ENCODE results near the gene TEAD4.
A peak's percentile ranks its signal among the peaks of the same experiment; 100 is the strongest.
"Not testable (repeated sequence)": the region's sequence is repeated elsewhere in the genome, so short reads cannot be mapped to it uniquely, and the experiment has no call there.

Gene TEAD4

DNA sequence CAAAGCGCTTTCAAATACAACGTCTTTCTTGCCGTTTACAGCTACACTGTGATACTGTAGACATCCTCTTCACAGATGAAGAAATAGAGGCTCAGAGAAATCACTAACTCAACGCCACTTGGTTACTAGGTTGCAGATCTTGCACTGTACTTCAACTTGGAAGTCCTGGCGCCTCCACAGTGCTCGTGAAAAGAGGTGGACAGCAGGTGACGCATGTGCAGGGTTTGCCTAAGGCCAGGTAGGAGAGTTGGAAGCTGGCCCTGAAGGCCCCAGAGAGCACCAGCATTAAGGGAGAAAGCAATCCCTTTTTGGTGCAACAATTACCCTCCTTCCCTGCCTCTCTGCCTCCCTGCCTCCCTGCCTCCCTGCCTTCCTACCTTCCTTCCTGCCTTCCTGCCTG, 95.2 kb downstream of the TEAD4 start:
- no peak for DNase-seq

DNA sequence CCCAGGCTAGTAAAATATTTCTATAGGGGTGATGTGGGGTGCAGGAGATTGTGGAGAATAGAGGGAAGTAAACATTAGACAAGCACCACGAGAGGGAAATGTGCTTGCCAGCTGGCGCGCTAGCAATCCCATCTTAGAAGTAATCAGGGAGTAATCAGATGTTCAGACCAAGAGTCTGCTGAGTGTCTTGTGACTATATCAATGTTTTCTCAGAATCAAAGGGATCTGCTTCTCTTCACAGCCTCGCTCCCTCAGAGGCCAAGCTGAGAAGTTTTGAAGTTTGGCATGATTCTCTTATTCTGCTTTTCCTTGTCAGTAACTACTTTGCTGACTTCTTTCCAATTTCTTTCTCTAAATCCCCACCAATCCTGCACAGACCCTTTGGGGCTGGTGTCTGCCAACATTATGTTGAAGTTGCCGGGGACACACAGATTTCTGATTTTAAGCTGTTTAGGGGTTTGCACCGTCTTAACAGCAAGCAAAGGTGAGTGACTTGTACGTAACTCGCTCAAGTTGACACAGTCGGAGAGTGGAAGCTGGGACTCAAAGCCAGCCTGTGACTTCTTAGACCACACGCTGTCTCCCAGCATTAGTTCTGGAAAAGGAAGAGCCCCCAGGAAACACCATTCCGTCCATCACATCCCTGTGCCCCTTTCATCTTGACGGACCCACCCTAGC, 96.0 kb downstream of the TEAD4 start:
- DNase-seq, result no peak

DNA sequence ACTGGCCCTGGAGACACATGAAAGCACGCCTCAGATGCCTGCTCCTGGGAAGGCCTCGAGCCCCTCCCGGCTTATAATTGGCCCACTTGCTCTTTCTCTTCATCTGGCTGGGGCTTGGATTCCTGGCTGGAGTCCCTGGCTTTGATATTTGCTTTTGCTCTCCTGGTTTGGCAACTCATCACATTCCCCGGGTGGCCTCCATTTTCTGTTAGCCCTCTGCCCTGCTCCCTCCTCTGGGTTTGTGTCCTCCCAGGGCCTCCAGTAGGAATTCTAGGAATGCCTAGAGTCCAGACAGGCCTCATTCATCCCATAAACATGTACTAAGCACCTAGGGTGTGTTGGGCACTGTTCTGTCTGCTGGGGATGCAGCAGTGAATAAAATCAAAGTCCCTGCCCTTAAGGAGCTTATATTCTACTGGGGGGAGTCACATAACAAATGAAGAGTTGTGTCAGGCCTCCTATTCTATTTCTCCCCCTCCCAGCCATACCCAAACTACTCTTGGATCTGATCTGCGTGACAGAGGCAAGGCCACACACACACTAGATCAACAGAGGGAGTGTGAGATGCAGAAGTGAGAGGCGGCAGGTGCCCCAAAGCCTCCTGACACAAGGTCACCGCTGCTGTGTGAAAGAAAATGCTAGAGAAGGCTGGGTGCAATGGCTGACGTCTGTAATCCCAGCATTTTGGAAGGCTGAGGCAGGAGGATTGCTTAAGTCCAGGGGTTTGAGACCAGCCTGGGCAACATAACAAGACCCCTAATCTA, 96.7 kb downstream of the TEAD4 start:
- no peak for DNase-seq

DNA sequence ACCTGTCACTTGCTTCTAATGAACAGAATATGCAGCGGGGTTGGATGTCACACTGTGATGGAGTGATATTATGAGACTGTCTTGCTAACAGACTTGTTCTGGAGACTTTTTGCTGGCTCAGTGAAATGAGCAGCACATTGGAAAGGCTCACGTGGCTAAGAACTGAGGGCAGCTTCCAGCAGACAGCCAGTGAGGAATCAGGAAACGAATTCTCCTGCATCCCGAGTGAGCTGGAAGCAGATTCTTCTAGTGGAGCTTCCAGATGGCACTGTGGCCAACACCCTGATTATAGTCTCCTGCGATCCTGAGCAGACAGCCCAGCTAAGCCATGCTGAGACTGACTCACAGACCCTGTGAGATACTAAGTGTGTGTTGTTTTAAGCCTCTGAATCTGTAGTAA, 101.9 kb downstream of the TEAD4 start:
- DNase-seq, result no peak

DNA sequence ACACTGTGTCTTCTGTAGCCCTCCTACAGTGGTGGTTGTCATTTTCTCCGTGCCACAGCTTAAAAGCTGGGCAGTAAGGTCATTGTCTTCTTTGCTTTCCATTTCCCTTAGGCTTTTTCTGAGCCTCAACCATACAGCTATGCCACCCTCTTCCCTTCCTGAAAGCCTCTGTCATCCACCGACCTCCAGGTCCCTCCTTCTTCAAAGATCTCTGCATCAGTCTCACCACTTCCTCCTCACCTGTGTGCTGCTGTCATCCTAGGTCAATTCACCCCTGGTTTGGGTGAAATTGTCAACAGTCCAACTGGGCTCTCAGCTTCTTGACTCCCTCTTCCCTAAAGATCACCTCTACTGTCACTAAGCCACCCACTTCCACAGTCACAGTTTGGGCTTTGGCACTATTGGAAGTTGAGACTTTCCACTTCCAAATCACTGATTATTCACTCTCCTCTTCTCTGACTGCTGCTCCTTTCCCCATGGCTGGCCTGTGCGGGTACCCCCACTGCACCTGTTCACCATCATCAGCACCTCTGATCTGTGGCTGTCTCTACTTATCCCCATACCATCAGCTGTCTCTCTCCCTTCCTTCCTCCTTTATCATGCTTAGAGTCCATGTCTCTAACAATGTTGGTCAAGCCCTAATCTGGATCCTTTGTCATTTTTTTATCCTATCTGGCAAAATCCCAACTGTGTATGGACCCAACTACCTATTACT, 102.5 kb downstream of the TEAD4 start:
- no peak for DNase-seq

DNA sequence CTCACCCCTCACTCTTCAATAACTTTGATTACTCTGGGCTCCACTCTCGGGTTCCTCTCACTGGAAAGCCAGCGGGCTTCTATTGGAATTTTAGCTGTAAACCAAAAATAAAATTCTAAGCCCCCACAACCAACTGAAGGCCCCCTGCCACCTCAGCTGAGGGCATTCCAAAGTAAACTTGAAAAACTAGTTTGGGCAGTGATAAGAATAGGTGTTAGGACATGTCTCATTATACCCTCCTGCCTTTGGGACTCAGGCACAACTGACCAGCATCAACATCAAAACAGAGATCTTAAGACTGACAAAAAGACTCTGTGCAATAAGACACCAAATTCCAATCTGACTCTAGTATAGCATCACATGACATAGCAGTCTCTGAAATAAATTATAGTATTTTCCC, 106.1 kb downstream of the TEAD4 start:
- no peak for DNase-seq

DNA sequence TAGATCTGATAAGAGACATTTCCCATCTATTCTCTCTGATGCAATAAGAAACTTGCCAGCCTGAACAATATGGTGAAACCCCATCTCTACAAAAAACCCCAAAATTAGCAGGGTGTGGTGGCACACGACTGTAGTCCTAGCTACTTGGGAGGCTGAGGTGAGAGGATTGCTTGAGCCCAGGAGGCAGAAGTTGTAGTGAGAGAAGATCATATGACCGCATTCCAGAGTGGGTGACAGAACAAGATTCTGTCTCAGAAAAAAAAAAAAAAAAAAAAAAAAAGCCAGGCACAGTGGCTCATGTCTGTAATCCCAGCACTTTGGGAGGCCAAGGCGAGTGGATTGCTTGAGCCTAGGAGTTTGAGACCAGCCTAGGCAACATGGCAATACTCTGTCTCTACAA, 106.6 kb downstream of the TEAD4 start:
- DNase-seq, result not testable (repeated sequence)

DNA sequence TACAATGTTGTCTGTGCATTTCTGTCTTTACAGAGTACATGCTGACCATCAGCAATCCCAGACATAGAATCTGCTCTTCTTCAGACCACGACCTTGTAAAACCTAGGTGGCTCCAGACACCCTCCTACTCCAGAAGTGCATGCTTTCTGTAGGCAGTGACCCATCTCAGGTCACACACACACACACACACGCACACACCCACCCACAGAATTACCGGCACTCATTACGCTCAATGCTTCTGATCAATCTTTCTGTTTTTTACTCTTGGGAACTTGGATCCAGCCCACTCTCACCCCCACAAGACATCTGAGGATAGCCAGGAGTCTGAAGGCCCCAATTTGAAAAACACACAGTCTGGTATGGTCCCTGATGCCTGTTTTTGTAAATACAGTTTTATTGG, 110.5 kb downstream of the TEAD4 start:
- no peak for DNase-seq

DNA sequence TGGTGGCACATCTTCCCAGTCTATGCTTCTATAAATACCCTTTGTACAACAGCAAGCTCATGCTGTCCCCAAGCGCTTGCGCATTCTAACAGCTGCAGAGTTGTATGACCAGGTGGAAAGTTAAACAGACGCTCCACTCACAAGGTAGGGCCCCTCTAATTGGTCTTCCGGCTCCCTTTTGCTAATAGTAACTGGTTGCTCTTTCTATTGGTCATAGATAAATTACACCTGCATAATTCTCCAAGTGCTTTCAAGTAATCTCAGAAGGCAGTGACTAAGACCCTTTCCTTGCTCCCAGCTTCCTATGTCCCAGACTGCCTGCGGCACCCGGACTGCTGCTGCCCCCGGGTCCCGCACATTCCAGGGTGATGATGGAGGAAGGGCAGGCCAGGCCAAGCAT, 111.9 kb downstream of the TEAD4 start:
- DNase-seq, result no peak

DNA sequence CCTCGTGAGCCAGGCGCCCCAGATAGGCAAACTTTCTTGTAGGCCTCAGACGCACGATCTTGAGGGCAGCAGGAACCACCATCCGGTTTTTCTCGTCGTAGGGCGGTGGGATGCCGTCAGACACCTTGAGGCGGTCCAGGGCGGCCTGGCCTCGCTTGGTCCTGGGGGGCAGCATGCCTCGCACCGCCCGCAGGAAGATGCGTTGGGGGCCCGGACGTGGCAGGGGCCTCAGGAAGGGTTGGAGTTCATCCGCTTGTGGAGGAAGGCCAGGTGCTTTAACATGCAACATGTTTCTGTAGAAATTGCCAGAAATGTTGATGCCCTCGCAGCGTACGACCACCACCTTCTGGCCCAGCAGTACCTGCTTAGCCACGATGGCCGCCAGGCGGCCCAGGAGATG, 112.5 kb downstream of the TEAD4 start:
- no peak for DNase-seq

DNA sequence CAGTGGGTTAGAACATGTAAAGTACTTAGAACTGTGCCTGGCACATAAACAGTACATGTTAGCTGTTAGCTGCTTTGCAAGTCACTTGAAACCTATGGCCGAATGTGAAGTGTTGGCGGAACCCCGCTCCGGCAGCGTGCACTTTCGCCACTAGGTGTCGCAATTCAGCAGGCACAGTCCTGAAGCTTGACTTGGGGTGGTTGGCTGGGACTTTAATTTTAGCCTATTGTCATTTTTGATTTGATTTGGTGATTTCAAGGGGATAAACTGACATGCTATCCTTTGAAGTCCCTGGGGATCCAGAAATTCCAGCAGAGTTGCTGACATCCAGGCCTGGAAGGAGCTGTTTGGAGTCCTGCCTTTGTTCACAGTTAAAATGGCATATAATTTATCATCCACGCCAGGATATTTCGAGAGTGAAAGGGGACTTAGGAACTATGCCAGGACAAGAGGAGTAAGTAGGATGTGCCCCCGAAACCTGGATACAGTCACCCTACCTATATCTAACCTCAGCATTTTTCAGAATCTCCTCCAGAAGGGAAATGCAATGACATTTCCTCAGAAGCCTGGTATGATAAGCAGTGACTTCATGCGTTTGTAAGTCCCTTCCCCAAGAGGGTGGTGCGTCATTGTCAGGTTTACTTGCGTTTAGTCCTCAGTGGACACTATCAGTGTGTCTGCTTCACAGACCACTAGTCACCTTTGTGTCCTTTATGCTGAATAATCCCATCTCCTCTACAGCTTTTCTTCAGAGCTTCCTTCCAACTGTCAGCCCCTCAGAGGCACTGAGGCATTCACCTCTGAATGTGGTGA, 114.4 kb downstream of the TEAD4 start:
- peak; percentile 87 for DNase-seq

DNA sequence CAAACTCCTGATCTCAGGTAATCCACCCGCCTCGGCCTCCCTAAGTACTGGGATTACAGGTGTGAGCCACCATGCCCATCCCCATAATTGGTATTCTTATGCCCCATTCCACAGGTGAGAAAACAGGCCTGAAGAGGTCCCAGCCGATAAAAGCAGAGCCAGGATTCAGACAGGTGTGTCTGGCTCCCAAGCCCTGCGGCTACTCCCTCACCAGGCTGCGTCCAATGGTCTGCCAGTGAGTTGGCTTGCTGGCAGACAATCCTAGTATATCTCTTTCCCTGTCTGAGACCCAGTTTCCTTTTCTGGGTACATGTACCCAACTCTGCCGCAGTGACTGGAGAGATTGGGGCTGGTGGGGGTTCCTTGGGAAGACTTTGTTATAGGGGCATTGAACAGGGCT, 116.1 kb downstream of the TEAD4 start:
- no peak for DNase-seq

DNA sequence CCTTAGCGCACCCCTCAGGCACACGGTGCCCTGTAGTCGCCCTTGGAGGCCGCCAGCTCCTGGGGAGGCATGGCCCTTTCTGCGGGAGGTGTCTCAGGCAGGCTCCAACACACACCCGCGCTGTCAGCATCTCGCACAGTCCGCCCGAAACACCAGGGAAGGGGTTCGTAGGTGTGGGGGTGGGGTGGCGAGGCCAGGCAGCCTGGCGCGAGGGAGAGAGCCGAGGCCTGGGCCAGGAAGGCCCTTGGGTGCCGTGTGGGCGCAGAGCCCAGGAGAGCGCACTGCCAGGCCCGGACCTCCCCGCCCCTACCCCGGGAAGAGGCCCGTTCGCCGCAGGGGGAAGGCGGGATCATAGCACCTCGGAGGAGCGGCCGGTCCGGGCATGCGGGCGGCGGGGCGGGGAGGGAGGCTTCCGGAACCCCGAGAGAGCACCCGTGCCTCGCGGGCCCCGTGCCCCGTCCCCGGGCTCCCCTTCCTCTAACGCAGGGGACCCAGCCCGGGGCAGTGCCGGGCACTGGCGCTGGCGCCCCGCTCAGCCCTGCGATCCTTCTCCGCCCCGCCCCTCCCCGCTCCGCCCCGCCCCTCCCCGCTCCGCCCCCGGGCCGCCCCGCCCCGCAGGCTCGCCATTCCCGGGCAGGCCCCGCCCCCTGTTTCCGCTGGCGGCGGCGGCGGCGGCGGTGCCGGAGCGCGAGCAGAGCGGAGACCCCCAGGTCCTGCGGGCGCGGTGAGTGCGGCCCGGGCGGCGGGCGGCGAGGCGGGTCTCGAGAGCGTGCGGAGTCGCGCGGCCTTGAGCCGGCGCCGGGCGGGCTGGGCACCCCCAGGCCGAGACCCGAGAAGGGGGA, 117.8 kb downstream of the TEAD4 start, which contains the start of gene TSPAN9:
Gene TSPAN9 (plus strand): TSS at position 650 of the 842 bp plus-strand sequence. CDS start 123,815 bp downstream, outside the sequence.
- DNase-seq, result peak; percentile 63

DNA sequence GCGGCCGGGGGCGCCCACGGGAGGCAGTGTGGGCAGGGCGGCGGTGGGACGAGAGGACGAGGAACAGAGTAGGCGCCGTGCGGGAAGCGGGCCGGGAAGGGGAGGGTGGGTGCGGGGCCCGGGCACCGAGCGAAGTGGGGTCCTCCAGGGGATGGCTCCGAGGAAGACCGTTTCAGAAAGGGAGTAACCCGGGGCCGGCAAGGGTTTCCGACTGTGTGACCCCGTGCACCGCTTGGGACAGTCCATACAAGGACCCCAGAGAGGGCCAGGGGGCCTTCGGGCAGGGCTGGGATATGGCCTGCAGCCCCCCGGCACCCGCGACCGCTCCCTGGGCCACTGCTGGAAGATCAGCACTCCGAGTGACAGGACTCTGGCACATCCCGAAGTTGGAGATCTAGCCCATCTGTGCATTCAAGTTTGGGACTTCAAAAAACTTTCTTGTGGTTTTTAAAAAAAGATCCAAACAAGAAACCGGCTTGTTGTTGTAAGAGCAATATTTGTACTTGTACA, 118.4 kb downstream of the TEAD4 start:
- DNase-seq, result no peak

DNA sequence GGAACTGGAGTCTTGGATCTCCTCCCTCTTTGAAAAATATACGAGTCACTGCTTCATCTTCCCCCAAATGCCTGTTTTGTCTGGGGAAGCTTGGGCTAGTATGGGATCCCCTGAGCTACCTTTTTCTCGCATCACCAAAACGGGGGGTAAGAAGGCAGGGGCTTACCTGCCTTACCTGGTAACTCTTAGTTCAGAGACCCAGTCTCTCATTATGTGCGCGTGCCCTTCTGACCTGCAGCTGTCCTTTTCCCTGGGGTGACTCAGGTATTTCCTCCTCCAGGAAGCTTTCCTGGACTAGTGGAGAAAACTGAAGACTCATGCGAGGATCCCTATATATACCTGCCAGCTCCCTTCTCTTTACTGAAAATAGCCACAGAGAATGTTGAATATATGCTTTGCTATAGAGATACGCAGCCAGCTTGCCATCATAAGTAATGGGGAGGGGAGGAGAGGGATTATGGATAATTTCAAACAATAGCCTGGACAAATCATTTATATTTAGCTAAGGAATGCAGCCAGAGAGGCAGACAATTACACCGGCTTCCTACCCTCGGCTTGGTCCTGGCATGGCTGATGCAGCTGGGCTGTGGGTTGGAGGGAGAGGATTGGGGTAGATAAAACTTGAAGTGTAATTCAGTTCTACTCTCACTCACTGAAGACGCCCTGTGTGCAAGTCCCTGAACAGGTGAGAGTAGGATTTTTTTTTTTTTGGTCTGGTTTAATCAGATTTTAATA, 119.1 kb downstream of the TEAD4 start:
- DNase-seq, result no peak

DNA sequence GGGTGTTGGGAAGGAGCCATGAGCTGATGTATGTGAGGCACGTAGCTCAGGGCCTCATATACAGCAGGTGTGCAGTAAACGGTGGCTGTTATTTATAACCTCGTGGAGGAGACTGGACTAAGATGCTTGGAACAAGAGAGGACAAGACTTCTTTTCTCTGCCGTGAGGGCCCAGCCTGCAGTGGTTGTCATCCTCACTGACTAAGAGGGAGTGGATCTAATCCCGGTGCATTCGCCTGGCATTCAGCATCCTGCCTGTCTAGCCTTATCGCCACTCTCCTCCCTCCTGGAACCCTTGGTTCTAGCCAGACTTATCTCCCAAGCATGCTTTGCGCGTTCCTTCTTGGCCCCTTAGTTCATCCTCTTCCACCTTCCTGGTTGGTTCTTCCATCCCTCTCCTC, 121.9 kb downstream of the TEAD4 start:
- DNase-seq, result no peak

DNA sequence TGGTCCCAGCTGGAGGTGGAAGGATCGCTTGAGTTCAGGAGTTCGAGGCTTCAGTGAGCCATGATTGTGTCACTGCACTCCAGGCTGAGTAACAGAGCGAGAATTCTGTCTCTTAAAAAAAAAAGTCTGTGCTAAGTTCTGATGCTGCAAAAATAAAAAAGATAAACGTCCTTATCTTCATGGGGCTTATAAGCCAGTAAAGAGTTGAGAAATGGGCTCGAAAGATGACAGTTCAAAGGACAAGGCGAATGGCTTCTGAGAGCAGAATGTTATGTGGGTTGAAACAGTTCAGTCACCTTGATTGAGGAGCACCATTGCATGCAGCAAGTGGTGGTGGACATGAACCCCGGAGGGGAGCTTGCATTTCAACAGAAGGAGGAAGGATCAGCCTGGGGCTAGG, 122.7 kb downstream of the TEAD4 start:
- no peak for DNase-seq

DNA sequence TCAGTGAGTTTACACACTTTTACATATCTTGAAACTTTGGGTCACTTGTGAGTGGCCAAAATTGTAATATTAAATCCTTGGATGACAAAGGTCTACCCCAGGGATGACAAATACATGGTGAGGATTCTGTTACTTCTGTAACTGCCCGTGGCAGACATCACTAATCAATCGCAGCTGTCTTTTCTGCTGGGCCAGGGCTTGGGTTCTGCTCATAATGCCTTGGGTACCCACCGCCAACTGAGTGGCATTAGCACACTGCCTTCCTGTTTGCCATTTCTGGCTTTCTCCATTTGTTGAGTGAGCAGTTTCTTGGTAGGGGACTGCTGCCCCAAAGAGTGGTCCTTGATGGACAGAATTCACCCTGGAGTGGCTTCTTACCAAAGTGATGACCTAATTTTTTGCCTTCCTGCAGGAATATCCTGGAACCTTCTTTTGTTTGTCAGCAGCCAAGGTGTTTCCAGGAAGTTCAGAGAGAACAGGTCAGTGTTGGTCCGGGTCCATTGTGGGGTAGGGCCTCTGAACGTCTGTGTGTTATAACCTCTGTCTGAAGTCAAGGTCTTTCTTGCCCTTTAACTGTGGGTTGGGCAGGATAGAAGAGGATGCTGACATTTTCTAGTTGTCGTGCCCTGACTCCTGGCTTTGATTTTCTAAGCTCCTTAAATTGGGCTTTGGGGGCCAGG, 124.2 kb downstream of the TEAD4 start:
- no peak for DNase-seq

DNA sequence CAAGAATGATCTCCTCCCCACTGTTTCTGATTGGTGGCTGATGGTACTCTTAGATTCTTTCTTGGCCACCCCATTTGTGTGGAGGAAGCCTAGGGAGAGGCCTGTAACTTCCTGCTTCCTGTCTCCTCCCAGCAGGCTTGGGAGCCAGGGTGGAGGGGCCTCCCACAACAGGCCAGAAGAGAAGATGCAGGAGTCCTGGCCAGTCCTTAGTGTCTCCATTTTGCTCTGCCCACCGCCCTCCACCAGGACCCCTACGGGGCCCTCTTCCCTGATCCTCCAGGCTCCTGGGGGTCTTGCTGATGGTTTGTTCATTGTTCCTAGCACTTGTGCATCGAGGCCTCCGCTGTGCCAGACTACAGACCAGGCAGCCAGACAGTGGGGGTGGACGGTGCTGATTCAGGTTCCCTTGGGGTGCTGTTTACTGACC, 124.7 kb downstream of the TEAD4 start:
- no peak for DNase-seq

DNA sequence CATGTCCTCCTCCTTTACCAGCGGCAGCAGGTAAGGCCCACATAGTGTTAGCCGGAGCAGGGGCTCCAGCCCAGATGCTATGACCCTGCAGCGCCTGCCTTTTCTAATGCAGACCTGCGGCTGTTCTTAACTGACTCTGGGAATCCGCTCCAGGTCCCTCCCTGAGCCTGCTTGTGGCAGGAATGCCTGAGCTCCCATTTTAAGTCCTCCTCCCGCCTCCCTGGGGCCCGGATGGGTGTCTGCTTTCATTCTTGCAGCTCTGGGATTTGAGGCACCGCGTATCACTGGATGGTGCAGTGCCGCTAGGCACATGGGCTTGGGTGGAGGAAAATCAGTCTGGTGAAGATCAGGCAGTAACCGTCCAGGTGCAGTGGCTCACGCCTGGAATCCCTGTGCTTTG, 125.5 kb downstream of the TEAD4 start:
- DNase-seq, result no peak
